H1 (cell line): ENCODE measurements around the gene PRCP. TPM values are rescaled to one million over a fixed set of nuclear protein-coding genes. Genes with fewer than 3 reads are reported as not detected.

Experiments
- CTCF ChIA-PET: fragments of 300-600 bp; sonication (Branson Sonifier 250); formaldehyde crosslinking; loops from one replicate; lab custom pipeline; 2021; ENCODE audit not compliant: partially characterized antibody; lab: Charles Lee
- POLR2A ChIA-PET: fragments of 300-600 bp; sonication (Branson Sonifier 250); formaldehyde crosslinking; loops from one replicate; lab custom pipeline; 2021; ENCODE audit warnings: inconsistent platforms; ENCODE audit not compliant: partially characterized antibody; lab: Charles Lee
- DNase-seq, 2 experiments: peaks; one replicate each; pipeline versions ENCODE4 v3.0.0 to v3.0.0-alpha.2; 2010 to 2022; ENCODE audit warnings: low spot score in 2 of 2, low read depth in 1 of 2, mixed read lengths in 1 of 2
- FAIRE-seq: peaks from 2 replicates; lab custom pipeline; 2011; peaks lifted over from hg19 to GRCh38; lab: Jason Lieb, UNC
- H2AFZ ChIP-seq: 2 replicates; pipeline ENCODE4 v1.8.1; 2012; ENCODE audit warnings: low read length, inconsistent platforms
- H2AK5ac ChIP-seq: 2 replicates; pipeline ENCODE4 v1.6.1; 2013; ENCODE audit warnings: low read depth, low read length
- H2BK120ac ChIP-seq: replicated peaks from 2 replicates; pipeline ENCODE3; 2013; ENCODE audit warnings: low read depth, low read length, inconsistent platforms
- H2BK12ac ChIP-seq: 2 replicates; pipeline ENCODE4 v1.6.1; 2013; ENCODE audit warnings: low read depth, low read length
- H2BK15ac ChIP-seq: 2 replicates; pipeline ENCODE4 v1.6.1; 2013; ENCODE audit warnings: low read length
- H2BK20ac ChIP-seq: 2 replicates; pipeline ENCODE4 v1.6.1; 2013; ENCODE audit warnings: low read length
- H2BK5ac ChIP-seq: 2 replicates; pipeline ENCODE4 v1.6.1; 2013; ENCODE audit warnings: low read depth, low read length
- H3K14ac ChIP-seq: 2 replicates; pipeline ENCODE4 v1.6.1; 2013; ENCODE audit warnings: inconsistent platforms; ENCODE audit not compliant: insufficient read length
- H3K18ac ChIP-seq: 2 replicates; pipeline ENCODE4 v1.6.1; 2013; ENCODE audit warnings: low read length; ENCODE audit errors: extremely low read depth
- H3K23ac ChIP-seq: 2 replicates; pipeline ENCODE4 v1.6.1; 2013; ENCODE audit warnings: inconsistent platforms; ENCODE audit not compliant: insufficient read length
- H3K23me2 ChIP-seq: 2 replicates; pipeline ENCODE4 v1.6.1; 2013; ENCODE audit warnings: low read depth, low read length
- H3K27ac ChIP-seq: 2 replicates; pipeline ENCODE4 v1.6.1; 2011; ENCODE audit warnings: low read depth, low read length, inconsistent platforms
- H3K27me3 ChIP-seq, 4 experiments: replicated peaks in 1 of 4; 1 replicate in 1 of 4; 2 replicates in 3 of 4; pipeline versions ENCODE4 v1.6.1 to v1.8.1; 2011 to 2013; ENCODE audit warnings: low read length in 3 of 4, mild to moderate bottlenecking in 3 of 4, inconsistent platforms in 2 of 4, mixed read lengths in 2 of 4, moderate library complexity in 1 of 4; ENCODE audit not compliant: control insufficient read depth in 3 of 4, insufficient read depth in 3 of 4; ENCODE audit errors: extremely low read depth in 1 of 4
- H3K36me3 ChIP-seq, 4 experiments: 2 replicates each; pipeline versions ENCODE4 v1.6.1 to v1.8.1; 2011 to 2013; ENCODE audit warnings: mild to moderate bottlenecking in 4 of 4, low read length in 3 of 4, moderate library complexity in 2 of 4, control low read depth in 1 of 4, inconsistent platforms in 1 of 4; ENCODE audit not compliant: insufficient read depth in 4 of 4, control insufficient read depth in 2 of 4
- H3K4ac ChIP-seq: replicated peaks from 2 replicates; pipeline ENCODE3; 2013; ENCODE audit warnings: low read length, low read depth, mixed read lengths, inconsistent platforms; ENCODE audit not compliant: insufficient read length
- H3K4me1 ChIP-seq, 4 experiments: replicated peaks in 1 of 4; 1 replicate in 1 of 4; 2 replicates in 3 of 4; pipeline versions ENCODE4 v1.6.1 to v1.8.1; 2011 to 2013; ENCODE audit warnings: low read length in 3 of 4, inconsistent platforms in 2 of 4, mixed read lengths in 1 of 4; ENCODE audit not compliant: insufficient read depth in 4 of 4, control insufficient read depth in 3 of 4
- H3K4me2 ChIP-seq, 2 experiments: 2 replicates each; pipeline versions ENCODE4 v1.6.1 to v1.8.1; 2011 to 2013; ENCODE audit warnings: low read depth in 2 of 2, low read length in 2 of 2, control low read depth in 1 of 2, inconsistent platforms in 1 of 2, mild to moderate bottlenecking in 1 of 2; ENCODE audit not compliant: insufficient read depth in 1 of 2
- H3K4me3 ChIP-seq, 4 experiments: fragments of 200-600, 300-600 bp in 1 of 4; sonication (generic), shearing (Covaris generic), sonication (Bioruptor Twin) in 1 of 4; 2 replicates each; pipeline versions ENCODE4 v1.5.1 to v1.8.1; 2011 to 2016; ENCODE audit warnings: low read length in 4 of 4, low read depth in 3 of 4, control low read depth in 2 of 4, inconsistent platforms in 2 of 4, mild to moderate bottlenecking in 2 of 4, mixed read lengths in 1 of 4, moderate library complexity in 1 of 4; ENCODE audit not compliant: insufficient read depth in 2 of 4; ENCODE audit errors: extremely low read depth in 1 of 4
- H3K56ac ChIP-seq: replicated peaks from 2 replicates; pipeline ENCODE3; 2013; ENCODE audit warnings: low read depth, mild to moderate bottlenecking, mixed read lengths, low read length, inconsistent platforms; ENCODE audit not compliant: insufficient read length
- H3K79me1 ChIP-seq: 2 replicates; pipeline ENCODE4 v1.6.1; 2013; ENCODE audit warnings: low read depth, low read length, control low read depth
- H3K79me2 ChIP-seq, 2 experiments: 2 replicates each; pipeline versions ENCODE4 v1.6.1 to v1.8.1; 2012 to 2013; ENCODE audit warnings: low read length in 2 of 2, mild to moderate bottlenecking in 2 of 2, inconsistent platforms in 1 of 2; ENCODE audit not compliant: insufficient read depth in 2 of 2, control insufficient read depth in 1 of 2
- H3K9ac ChIP-seq, 4 experiments: replicated peaks in 1 of 4; 1 replicate in 1 of 4; 2 replicates in 3 of 4; pipeline versions ENCODE4 v1.6.1 to v1.8.1; 2011 to 2013; ENCODE audit warnings: low read depth in 3 of 4, low read length in 3 of 4, control low read depth in 2 of 4, mild to moderate bottlenecking in 2 of 4, moderate library complexity in 2 of 4, inconsistent platforms in 1 of 4; ENCODE audit errors: extremely low read depth in 1 of 4
- H3K9me3 ChIP-seq, 2 experiments: 2 replicates each; pipeline versions ENCODE4 v1.6.1 to v1.8.1; 2012 to 2013; ENCODE audit warnings: mild to moderate bottlenecking in 2 of 2, moderate library complexity in 2 of 2, control low read depth in 1 of 2, inconsistent platforms in 1 of 2, low read depth in 1 of 2, low read length in 1 of 2, mixed read lengths in 1 of 2; ENCODE audit not compliant: insufficient read depth in 2 of 2
- H4K20me1 ChIP-seq, 2 experiments: replicated peaks in 1 of 2; 2 replicates each; pipeline versions ENCODE3 to v1.8.1; 2011 to 2013; ENCODE audit warnings: inconsistent platforms in 2 of 2, low read length in 2 of 2, mild to moderate bottlenecking in 1 of 2; ENCODE audit not compliant: insufficient read depth in 2 of 2, control insufficient read depth in 1 of 2
- H4K5ac ChIP-seq: 2 replicates; pipeline ENCODE4 v1.6.1; 2013; ENCODE audit warnings: low read length, low read depth, mixed read lengths, inconsistent platforms; ENCODE audit not compliant: insufficient read length
- H4K8ac ChIP-seq: 2 replicates; pipeline ENCODE4 v1.8.0; 2013; ENCODE audit warnings: mild to moderate bottlenecking, moderate library complexity, low read length, inconsistent platforms; ENCODE audit not compliant: insufficient read depth; ENCODE audit errors: extremely low read depth
- H4K91ac ChIP-seq: replicated peaks from 2 replicates; pipeline ENCODE3; 2013; ENCODE audit warnings: low read length, mixed read lengths, inconsistent platforms; ENCODE audit not compliant: insufficient read length
- BRCA1 ChIP-seq: IDR thresholded peaks from 2 replicates; pipeline ENCODE4 v1.6.1; 2012; ENCODE audit warnings: low read depth, low read length, improper control_type of control experiment
- HDAC2 ChIP-seq, 2 experiments: fragments of 300-600 bp in 1 of 2; sonication (generic) in 1 of 2; IDR thresholded peaks; 2 replicates each; pipeline ENCODE4 v1.6.1; 2011 to 2012; ENCODE audit warnings: low read depth in 2 of 2, low read length in 2 of 2, mild to moderate bottlenecking in 2 of 2, moderate library complexity in 2 of 2, borderline replicate concordance in 1 of 2, inconsistent platforms in 1 of 2
- JUN ChIP-seq: IDR thresholded peaks from 2 replicates; pipeline ENCODE4 v1.6.1; 2011; ENCODE audit warnings: low read depth, mild to moderate bottlenecking, improper control_type of control experiment, low read length
- RBBP5 ChIP-seq: IDR thresholded peaks from 2 replicates; pipeline ENCODE4 v1.7.1; 2012; ENCODE audit warnings: low read depth, mild to moderate bottlenecking, inconsistent platforms, low read length, moderate library complexity, borderline replicate concordance
- SIRT6 ChIP-seq: IDR thresholded peaks from one replicate; pipeline ENCODE4 v1.7.1; 2012; ENCODE audit warnings: low read length, inconsistent platforms
- SIX5 ChIP-seq: IDR thresholded peaks from 2 replicates; pipeline ENCODE4 v1.6.1; 2011; ENCODE audit warnings: mild to moderate bottlenecking, low read depth, low read length
- SRF ChIP-seq: IDR thresholded peaks from 2 replicates; pipeline ENCODE4 v1.6.1; 2011; ENCODE audit warnings: mild to moderate bottlenecking, low read depth, low read length, moderate library complexity
- TEAD4 ChIP-seq: IDR thresholded peaks from 2 replicates; pipeline ENCODE4 v1.6.1; 2012; ENCODE audit warnings: low read depth, low read length, inconsistent platforms, mixed read lengths
- ZNF274 ChIP-seq: IDR thresholded peaks from 2 replicates; pipeline ENCODE4 v1.7.0; 2012; ENCODE audit warnings: low read length, borderline replicate concordance; ENCODE audit errors: extremely low read depth
- WGBS, 2 experiments: shearing (Covaris generic) in 1 of 2; methylation state at CpG; one replicate each; pipeline versions ENCODE4 v1.1.6 to v1.1.7; 2013 to 2015; ENCODE audit warnings: low lambda C conversion rate in 2 of 2, mixed read lengths in 2 of 2, inconsistent platforms in 1 of 2, low coverage in 1 of 2, missing lambda C conversion rate in 1 of 2; ENCODE audit not compliant: insufficient replicate concordance in 2 of 2, insufficient coverage in 1 of 2, insufficient read length in 1 of 2; ENCODE audit errors: extremely low coverage in 1 of 2, missing lambda C conversion rate in 1 of 2; 5-methylcytosine and 5-hydroxymethylcytosine counted together
- polyA plus RNA-seq, 7 experiments: library from polyadenylated mRNA; depleted of rRNA in 3 of 7; stranded (reverse) in 5 of 7; unstranded in 2 of 7; fragments of >200 nt in 5 of 7; fragments of 200-250 nt in 2 of 7; gene quantifications; 1 replicate in 5 of 7; 2 replicates in 1 of 7; 4 replicates in 1 of 7; pipeline versions ENCODE4 v1.2.1 to v1.2.3, GENCODE V29; 2011 to 2013; ENCODE audit warnings: missing spikeins in 2 of 7, mixed read lengths in 2 of 7
- total RNA-seq: library from RNA; stranded (reverse); fragmentation: NEBNext Ultra II Directional; extraction: Animal tissue kit (Norgen Biotek cat#: 25700); gene quantifications from 2 replicates; pipeline ENCODE4 v1.2.1, GENCODE V29; 2021
- TF ChIP-seq, protein P1 (sequence below): IDR thresholded peaks from 2 replicates; pipeline ENCODE4 v1.6.1; 2012; ENCODE audit warnings: inconsistent platforms
- TF ChIP-seq, protein P2 (sequence below): IDR thresholded peaks from 2 replicates; pipeline ENCODE4 v1.6.1; 2011; ENCODE audit warnings: low read length, improper control_type of control experiment

Gene PRCP
- total and polyA plus RNA-seq, 2 of the 8 experiments (the other 6 are each of a cell fraction or from before 2014, with no cell fraction given), result 63.8 to 84.4 TPM

DNA sequence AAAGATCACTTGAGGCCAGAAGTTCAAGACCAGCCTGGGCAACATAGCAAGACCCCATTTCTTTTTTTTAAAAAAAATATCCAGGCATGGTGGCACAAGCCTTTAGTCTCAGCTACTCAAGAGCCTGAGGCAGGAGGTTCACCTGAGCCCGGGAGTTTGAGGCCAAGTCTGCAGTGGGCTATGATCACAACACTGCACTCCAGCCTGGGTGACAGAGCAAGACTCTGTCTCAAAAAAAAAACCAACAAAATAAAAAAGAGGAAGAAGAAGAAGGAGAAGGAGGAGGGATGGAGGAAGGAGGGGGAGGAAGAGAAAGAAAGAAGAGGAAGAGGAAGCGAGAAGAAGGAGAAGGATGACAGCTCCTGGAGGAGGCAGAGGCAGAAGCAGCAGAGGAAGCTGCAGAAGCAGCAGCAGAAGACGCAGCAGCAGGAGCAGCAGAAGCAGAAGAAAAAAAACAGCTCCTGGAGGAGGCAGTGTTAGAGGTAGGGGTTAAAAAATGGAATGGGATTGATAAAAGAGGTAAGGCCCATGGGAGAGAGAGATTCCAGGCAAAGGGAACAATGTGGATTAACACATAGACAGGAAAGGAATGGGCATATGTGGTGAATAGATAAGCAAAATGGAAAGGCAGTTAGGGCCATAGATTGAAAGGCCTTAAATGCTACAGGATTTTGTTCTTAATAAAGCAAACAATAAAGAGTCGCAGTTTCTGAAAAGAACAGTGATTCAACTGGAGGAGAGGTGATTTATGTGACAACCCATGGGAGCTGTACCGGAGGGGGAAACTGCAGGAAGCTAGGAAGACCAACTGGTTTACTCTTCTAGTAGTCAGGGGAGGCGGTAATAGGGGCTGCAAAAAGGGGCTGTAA lies 10.9 kb downstream of the PRCP start:
- Histone ChIP-seq H3K18ac (no peak overlapping the region), H3K14ac (no peak overlapping the region), H3K4me1 (no peaks in the 10 kb centered on the region), H3K23ac (no peak overlapping the region), H3K4me3 (no peak overlapping the region), H3K56ac (no peak overlapping the region), H2BK20ac (no peak overlapping the region), H2BK5ac (no peak overlapping the region), H3K27me3 (no peaks in the 10 kb centered on the region), H2AK5ac (no peak overlapping the region), H4K5ac (no peak overlapping the region), H3K9ac (no peak overlapping the region; a peak in 1 of 7 replicates), H3K79me2 (peaks cover 0 to 5% of the 10 kb centered on the region in 2 experiments; a peak in 1 of 4 replicates), H3K4ac (no peak overlapping the region), H2BK120ac (no peak overlapping the region), H3K9me3 (no peaks in the 10 kb centered on the region), H2AFZ (no peak overlapping the region), H3K27ac (no peak overlapping the region), H3K4me2 (no peak overlapping the region), H4K91ac (no peak overlapping the region), H3K79me1 (no peaks in the 10 kb centered on the region), H3K23me2 (no peaks in the 10 kb centered on the region; the same call in 1 of the 2 replicates), H3K36me3 (no peaks in the 10 kb centered on the region), H2BK12ac (no peak overlapping the region), H4K20me1 (peaks cover 0 to 2% of the 10 kb centered on the region in 2 experiments), H4K8ac (no peak overlapping the region), H2BK15ac (no peak overlapping the region)
- FAIRE-seq (no peak), DNase-seq (no peak)
- WGBS, 2 experiments, result 67% methylated on average over 6 of the region's 6 CpGs; no CpG with 5 or more reads in 1 of the 2 experiments
- ChIA-PET CTCF (interaction anchor here (0.8 to 1.5 kb wide), 4 partner anchors 20 to 293 kb away, joined by 3 to 5 read pairs (median 4); no protein-coding TSS in a partner anchor), POLR2A (interaction anchor here (4.9 kb wide), 1 partner anchor 11 kb away, joined by 13 read pairs; the partner anchor contains the start of genes DDIAS and PRCP)
- TF ChIP-seq SIX5 (no peak), JUN (no peak), HDAC2 (IDR thresholded peaks at IDR 0.05; ENCODE audit: borderline replicate concordance in 1 of 2, low read depth in 2 of 2, low read length in 2 of 2) (no peak), TEAD4 (no peak), BRCA1 (no peak), SRF (no peak), SIRT6 (no peak), ZNF274 (no peak), RBBP5 (no peak)
- TF ChIP-seq, protein P1, sequence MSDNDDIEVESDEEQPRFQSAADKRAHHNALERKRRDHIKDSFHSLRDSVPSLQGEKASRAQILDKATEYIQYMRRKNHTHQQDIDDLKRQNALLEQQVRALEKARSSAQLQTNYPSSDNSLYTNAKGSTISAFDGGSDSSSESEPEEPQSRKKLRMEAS, result no peak
- TF ChIP-seq, protein P2, sequence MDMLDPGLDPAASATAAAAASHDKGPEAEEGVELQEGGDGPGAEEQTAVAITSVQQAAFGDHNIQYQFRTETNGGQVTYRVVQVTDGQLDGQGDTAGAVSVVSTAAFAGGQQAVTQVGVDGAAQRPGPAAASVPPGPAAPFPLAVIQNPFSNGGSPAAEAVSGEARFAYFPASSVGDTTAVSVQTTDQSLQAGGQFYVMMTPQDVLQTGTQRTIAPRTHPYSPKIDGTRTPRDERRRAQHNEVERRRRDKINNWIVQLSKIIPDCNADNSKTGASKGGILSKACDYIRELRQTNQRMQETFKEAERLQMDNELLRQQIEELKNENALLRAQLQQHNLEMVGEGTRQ, result no peak
